ENCODE data around the gene ALMS1.

DNA sequence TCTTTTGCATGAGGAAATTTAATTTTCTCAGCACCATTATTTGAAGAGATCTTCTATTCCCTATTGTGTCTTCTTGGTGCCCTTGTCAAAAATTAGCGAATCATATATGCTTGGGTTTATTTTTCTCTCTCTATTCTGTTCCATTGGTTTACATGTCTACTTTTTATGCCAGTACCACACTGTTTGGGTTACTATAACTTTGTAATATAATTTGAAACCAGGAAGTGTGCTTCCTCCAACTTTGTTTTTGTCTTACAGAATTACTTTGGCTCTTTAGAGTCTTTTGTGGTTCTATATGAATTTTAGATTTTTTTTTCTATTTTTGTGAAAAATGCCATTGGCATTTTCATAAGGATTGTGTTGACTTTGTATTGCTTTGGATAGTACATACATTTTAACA is 17.6 kb downstream of the ALMS1 start:
- TF ChIP-seq, protein P1, sequence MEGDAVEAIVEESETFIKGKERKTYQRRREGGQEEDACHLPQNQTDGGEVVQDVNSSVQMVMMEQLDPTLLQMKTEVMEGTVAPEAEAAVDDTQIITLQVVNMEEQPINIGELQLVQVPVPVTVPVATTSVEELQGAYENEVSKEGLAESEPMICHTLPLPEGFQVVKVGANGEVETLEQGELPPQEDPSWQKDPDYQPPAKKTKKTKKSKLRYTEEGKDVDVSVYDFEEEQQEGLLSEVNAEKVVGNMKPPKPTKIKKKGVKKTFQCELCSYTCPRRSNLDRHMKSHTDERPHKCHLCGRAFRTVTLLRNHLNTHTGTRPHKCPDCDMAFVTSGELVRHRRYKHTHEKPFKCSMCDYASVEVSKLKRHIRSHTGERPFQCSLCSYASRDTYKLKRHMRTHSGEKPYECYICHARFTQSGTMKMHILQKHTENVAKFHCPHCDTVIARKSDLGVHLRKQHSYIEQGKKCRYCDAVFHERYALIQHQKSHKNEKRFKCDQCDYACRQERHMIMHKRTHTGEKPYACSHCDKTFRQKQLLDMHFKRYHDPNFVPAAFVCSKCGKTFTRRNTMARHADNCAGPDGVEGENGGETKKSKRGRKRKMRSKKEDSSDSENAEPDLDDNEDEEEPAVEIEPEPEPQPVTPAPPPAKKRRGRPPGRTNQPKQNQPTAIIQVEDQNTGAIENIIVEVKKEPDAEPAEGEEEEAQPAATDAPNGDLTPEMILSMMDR (conservative IDR thresholded peaks at IDR 0.05; ENCODE audit: low read depth, low read length), result no peak
- no peak for TF ChIP-seq EZH2 (IDR thresholded peaks at IDR 0.05; ENCODE audit: borderline replicate concordance, low read depth, low read length, poor library complexity, severe bottlenecking)
